HEK293 (cell line): ENCODE measurements around the gene MSANTD2.

Source experiments
- CTCF ChIA-PET: fragments of 350-600 bp; formaldehyde crosslinking; extraction: SDS; loops from one replicate; lab custom pipeline; 2021; ENCODE audit warnings: antibody characterized with exemption; lab: Yijun Ruan, JAX
- POLR2A ChIA-PET: fragments of 300-600 bp; formaldehyde crosslinking; extraction: SDS; loops from one replicate; lab custom pipeline; 2020; ENCODE audit warnings: antibody characterized with exemption, inconsistent platforms; lab: Yijun Ruan, JAX
- H3K27ac ChIP-seq: fragments of 200-500 bp; sonication (Bioruptor generic); 2 replicates; pipeline ENCODE4 v1.5.1; 2014; ENCODE audit warnings: low read depth, low read length, control low read depth, inconsistent platforms; ENCODE audit errors: extremely low read depth
- H3K36me3 ChIP-seq, 2 experiments: fragments of 200-500 bp in 1 of 2; sonication (Bioruptor generic) in 1 of 2; 1 replicate in 1 of 2; 2 replicates in 1 of 2; pipeline ENCODE4 v1.5.1; 2014 to 2017; ENCODE audit warnings: inconsistent platforms in 2 of 2, low read length in 2 of 2; ENCODE audit not compliant: control insufficient read depth in 2 of 2, insufficient read depth in 1 of 2
- H3K4me1 ChIP-seq: fragments of 200-500 bp; sonication (Bioruptor generic); 2 replicates; pipeline ENCODE4 v1.5.1; 2014; ENCODE audit warnings: mild to moderate bottlenecking, low read length, inconsistent platforms; ENCODE audit not compliant: control insufficient read depth, insufficient read depth
- H3K4me3 ChIP-seq: 2 replicates; pipeline ENCODE4 v1.5.1; 2011; ENCODE audit warnings: low read depth, mild to moderate bottlenecking, control low read depth, low read length, moderate library complexity
- H3K9me3 ChIP-seq: fragments of 200-500 bp; sonication (Bioruptor generic); 2 replicates; pipeline ENCODE4 v1.5.1; 2014; ENCODE audit warnings: low read depth, low read length, inconsistent platforms; ENCODE audit not compliant: control insufficient read depth, insufficient read depth
- GLI4 ChIP-seq: fragments of 450-650 bp; formaldehyde crosslinking; IDR thresholded peaks from 2 replicates; pipeline ENCODE4 v1.5.1; 2016; ENCODE audit warnings: missing biosample characterization, missing genetic modification characterization
- IKZF3 ChIP-seq: fragments of 450-650 bp; IDR thresholded peaks from 2 replicates; pipeline ENCODE4 v1.5.0; 2018; ENCODE audit warnings: missing biosample characterization, mild to moderate bottlenecking, missing genetic modification characterization, moderate library complexity
- KLF1 ChIP-seq: fragments of 450-650 bp; formaldehyde crosslinking; IDR thresholded peaks from 2 replicates; pipeline ENCODE4 v1.5.1; 2016; ENCODE audit warnings: missing biosample characterization, missing genetic modification characterization
- KLF9 ChIP-seq: fragments of 450-650 bp; formaldehyde crosslinking; IDR thresholded peaks from 2 replicates; pipeline ENCODE4 v1.5.1; 2016; ENCODE audit warnings: missing biosample characterization, missing genetic modification characterization, low read depth
- MEIS1 ChIP-seq: sonication (generic); formaldehyde crosslinking; IDR thresholded peaks from 2 replicates; pipeline ENCODE4 v1.8.1; 2022; ENCODE audit warnings: missing genetic modification reagents, mild to moderate bottlenecking, borderline replicate concordance
- ZBTB1 ChIP-seq: fragments of 450-650 bp; formaldehyde crosslinking; IDR thresholded peaks from 2 replicates; pipeline ENCODE4 v1.5.1; 2016; ENCODE audit warnings: missing biosample characterization, missing genetic modification characterization
- ZBTB48 ChIP-seq: fragments of 450-650 bp; formaldehyde crosslinking; IDR thresholded peaks from 2 replicates; pipeline ENCODE4 v1.5.1; 2016; ENCODE audit warnings: missing biosample characterization, missing genetic modification characterization
- ZBTB8A ChIP-seq: fragments of 450-650 bp; formaldehyde crosslinking; IDR thresholded peaks from 2 replicates; pipeline ENCODE4 v1.5.1; 2016; ENCODE audit warnings: missing biosample characterization, missing genetic modification characterization
- ZFHX2 ChIP-seq: fragments of 450-650 bp; formaldehyde crosslinking; conservative IDR thresholded peaks from 2 replicates; pipeline ENCODE4 v1.5.1; 2016; ENCODE audit warnings: missing biosample characterization, missing genetic modification characterization
- ZNF140 ChIP-seq: fragments of 450-650 bp; formaldehyde crosslinking; IDR thresholded peaks from 2 replicates; pipeline ENCODE4 v1.5.1; 2016; ENCODE audit warnings: missing biosample characterization, missing genetic modification characterization
- ZNF174 ChIP-seq: fragments of 450-650 bp; formaldehyde crosslinking; IDR thresholded peaks from 2 replicates; pipeline ENCODE4 v1.5.0; 2017; ENCODE audit warnings: missing biosample characterization, mild to moderate bottlenecking, missing genetic modification characterization
- ZNF2 ChIP-seq: fragments of 450-650 bp; formaldehyde crosslinking; IDR thresholded peaks from 2 replicates; pipeline ENCODE4 v1.5.1; 2016; ENCODE audit warnings: missing biosample characterization, missing genetic modification characterization
- ZNF214 ChIP-seq: fragments of 450-650 bp; formaldehyde crosslinking; IDR thresholded peaks from 2 replicates; pipeline ENCODE4 v1.5.1; 2017; ENCODE audit warnings: missing biosample characterization, mild to moderate bottlenecking, missing genetic modification characterization, borderline replicate concordance
- ZNF423 ChIP-seq: fragments of 450-650 bp; formaldehyde crosslinking; IDR thresholded peaks from 2 replicates; pipeline ENCODE4 v1.5.1; 2016; ENCODE audit warnings: missing biosample characterization, missing genetic modification characterization
- ZNF48 ChIP-seq: fragments of 450-650 bp; formaldehyde crosslinking; IDR thresholded peaks from 2 replicates; pipeline ENCODE4 v1.5.1; 2016; ENCODE audit warnings: missing biosample characterization, missing genetic modification characterization
- ZNF521 ChIP-seq: fragments of 450-650 bp; formaldehyde crosslinking; IDR thresholded peaks from 2 replicates; pipeline ENCODE4 v1.5.1; 2017; ENCODE audit warnings: missing biosample characterization, mild to moderate bottlenecking, missing genetic modification characterization
- ZNF530 ChIP-seq: fragments of 450-650 bp; formaldehyde crosslinking; IDR thresholded peaks from 2 replicates; pipeline ENCODE4 v1.5.1; 2016; ENCODE audit warnings: low read depth, missing biosample characterization, missing genetic modification characterization
- ZNF555 ChIP-seq: fragments of 450-650 bp; formaldehyde crosslinking; conservative IDR thresholded peaks from 2 replicates; pipeline ENCODE4 v1.5.1; 2017; ENCODE audit warnings: missing biosample characterization, mild to moderate bottlenecking, missing genetic modification characterization, inconsistent platforms
- ZNF558 ChIP-seq: fragments of 450-650 bp; formaldehyde crosslinking; IDR thresholded peaks from 2 replicates; pipeline ENCODE4 v1.5.1; 2016; ENCODE audit warnings: missing biosample characterization, missing genetic modification characterization
- ZNF560 ChIP-seq: fragments of 450-650 bp; formaldehyde crosslinking; IDR thresholded peaks from 2 replicates; pipeline ENCODE4 v1.5.1; 2017; ENCODE audit warnings: missing biosample characterization, missing genetic modification characterization, borderline replicate concordance
- ZNF571 ChIP-seq: fragments of 450-650 bp; formaldehyde crosslinking; IDR thresholded peaks from 2 replicates; pipeline ENCODE4 v1.5.0; 2017; ENCODE audit warnings: missing biosample characterization, missing genetic modification characterization
- ZNF596 ChIP-seq: fragments of 450-650 bp; IDR thresholded peaks from 2 replicates; pipeline ENCODE4 v1.5.0; 2018; ENCODE audit warnings: missing biosample characterization, mild to moderate bottlenecking, missing genetic modification characterization, moderate library complexity
- ZNF654 ChIP-seq: fragments of 450-650 bp; formaldehyde crosslinking; IDR thresholded peaks from 2 replicates; pipeline ENCODE4 v1.5.1; 2016; ENCODE audit warnings: low read depth, missing biosample characterization, missing genetic modification characterization
- ZNF658 ChIP-seq: fragments of 450-650 bp; formaldehyde crosslinking; IDR thresholded peaks from 2 replicates; pipeline ENCODE4; 2016; ENCODE audit warnings: missing biosample characterization, missing genetic modification characterization
- ZNF791 ChIP-seq: fragments of 450-650 bp; formaldehyde crosslinking; IDR thresholded peaks from 2 replicates; pipeline ENCODE4 v1.5.1; 2016; ENCODE audit warnings: missing biosample characterization, missing genetic modification characterization
- ZSCAN16 ChIP-seq: fragments of 450-650 bp; formaldehyde crosslinking; IDR thresholded peaks from 2 replicates; pipeline ENCODE4 v1.5.1; 2016; ENCODE audit warnings: missing biosample characterization, missing genetic modification characterization
- TF ChIP-seq, protein P1 (sequence below): fragments of 450-650 bp; formaldehyde crosslinking; IDR thresholded peaks from 2 replicates; pipeline ENCODE4 v1.5.1; 2016; ENCODE audit warnings: missing biosample characterization, missing genetic modification characterization, borderline replicate concordance
- TF ChIP-seq, protein P2 (sequence below): fragments of 450-650 bp; formaldehyde crosslinking; optimal IDR thresholded peaks from 2 replicates; pipeline ENCODE3; 2016; ENCODE audit warnings: missing biosample characterization, mild to moderate bottlenecking, missing genetic modification characterization
- TF ChIP-seq, protein P3 (sequence below): fragments of 450-650 bp; formaldehyde crosslinking; IDR thresholded peaks from 2 replicates; pipeline ENCODE4 v1.5.1; 2016; ENCODE audit warnings: missing biosample characterization, missing genetic modification characterization, low read depth
- TF ChIP-seq, protein P4 (sequence below): fragments of 450-650 bp; formaldehyde crosslinking; IDR thresholded peaks from 2 replicates; pipeline ENCODE4 v1.5.1; 2016; ENCODE audit warnings: missing biosample characterization, missing genetic modification characterization

Gene MSANTD2

DNA sequence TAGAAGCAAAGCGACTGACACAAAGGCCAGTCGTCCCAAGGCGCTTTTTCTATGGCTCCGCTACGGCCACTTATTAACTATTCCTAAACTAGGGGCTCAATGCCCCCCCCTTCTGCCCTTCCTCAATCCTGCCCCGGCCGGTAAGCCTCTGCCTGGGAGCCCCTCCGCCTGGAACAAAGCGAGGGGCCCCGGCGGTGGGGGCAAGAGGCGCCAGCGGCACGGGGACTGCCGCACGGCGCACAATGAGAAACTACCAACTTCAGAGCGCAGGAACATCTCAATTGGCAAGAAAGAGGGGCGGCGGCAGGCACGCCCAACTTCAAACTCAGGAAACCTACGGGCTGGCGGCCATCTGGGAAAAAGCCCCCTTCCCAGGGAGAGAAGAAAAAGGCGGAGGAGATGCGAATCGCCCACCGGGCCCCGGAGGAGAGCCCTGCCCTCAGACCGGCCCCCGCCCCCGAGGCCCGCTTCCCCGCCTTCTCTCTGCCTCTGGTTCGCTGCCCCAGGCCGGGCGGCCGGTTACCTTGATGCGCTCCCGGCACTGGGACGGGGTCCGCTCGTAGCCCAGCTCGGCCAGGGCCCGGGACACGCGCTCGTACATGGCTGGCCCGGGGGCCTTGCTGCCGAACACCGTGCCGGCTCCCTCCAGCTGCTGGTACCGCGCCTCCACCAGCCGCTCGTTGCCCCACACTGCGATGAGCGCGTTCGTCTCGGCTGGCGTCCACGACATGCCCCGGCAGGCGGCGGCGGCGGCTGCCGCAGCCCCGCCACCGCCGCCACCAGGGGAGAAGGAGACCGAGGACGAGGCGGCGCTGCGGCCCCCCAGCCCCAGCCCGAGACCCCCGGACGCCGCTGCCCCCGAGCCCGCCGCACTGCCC, 619 bp downstream of the MSANTD2 start:
- no peaks in the 10 kb centered on the region for H3K4me1 ChIP-seq
- H3K27ac ChIP-seq = peak overlapping the region; percentile 92
- no peaks in the 10 kb centered on the region for H3K36me3 ChIP-seq
- CTCF ChIA-PET = interaction anchor here (0.7 to 2.7 kb wide), 15 partner anchors 9 to 156 kb away, joined by 3 to 16 read pairs (median 5); partner anchors contain the start of genes ESAM and NRGN
- POLR2A ChIA-PET = interaction anchor here (0.8 to 2.3 kb wide), 9 partner anchors 14 to 126 kb away, joined by 3 to 14 read pairs (median 5); partner anchors contain the start of genes SIAE and SPA17
- no peaks in the 10 kb centered on the region for H3K9me3 ChIP-seq
- H3K4me3 ChIP-seq = peak overlapping the region; percentile 88
- TF ChIP-seq ZNF654 (tag by site-specific recombination) = no peak
- no peak for TF ChIP-seq ZNF214 (tag by site-specific recombination)
- TF ChIP-seq ZNF530 (tag by site-specific recombination) = no peak
- no peak for TF ChIP-seq ZNF560 (tag by site-specific recombination)
- TF ChIP-seq, protein P1, sequence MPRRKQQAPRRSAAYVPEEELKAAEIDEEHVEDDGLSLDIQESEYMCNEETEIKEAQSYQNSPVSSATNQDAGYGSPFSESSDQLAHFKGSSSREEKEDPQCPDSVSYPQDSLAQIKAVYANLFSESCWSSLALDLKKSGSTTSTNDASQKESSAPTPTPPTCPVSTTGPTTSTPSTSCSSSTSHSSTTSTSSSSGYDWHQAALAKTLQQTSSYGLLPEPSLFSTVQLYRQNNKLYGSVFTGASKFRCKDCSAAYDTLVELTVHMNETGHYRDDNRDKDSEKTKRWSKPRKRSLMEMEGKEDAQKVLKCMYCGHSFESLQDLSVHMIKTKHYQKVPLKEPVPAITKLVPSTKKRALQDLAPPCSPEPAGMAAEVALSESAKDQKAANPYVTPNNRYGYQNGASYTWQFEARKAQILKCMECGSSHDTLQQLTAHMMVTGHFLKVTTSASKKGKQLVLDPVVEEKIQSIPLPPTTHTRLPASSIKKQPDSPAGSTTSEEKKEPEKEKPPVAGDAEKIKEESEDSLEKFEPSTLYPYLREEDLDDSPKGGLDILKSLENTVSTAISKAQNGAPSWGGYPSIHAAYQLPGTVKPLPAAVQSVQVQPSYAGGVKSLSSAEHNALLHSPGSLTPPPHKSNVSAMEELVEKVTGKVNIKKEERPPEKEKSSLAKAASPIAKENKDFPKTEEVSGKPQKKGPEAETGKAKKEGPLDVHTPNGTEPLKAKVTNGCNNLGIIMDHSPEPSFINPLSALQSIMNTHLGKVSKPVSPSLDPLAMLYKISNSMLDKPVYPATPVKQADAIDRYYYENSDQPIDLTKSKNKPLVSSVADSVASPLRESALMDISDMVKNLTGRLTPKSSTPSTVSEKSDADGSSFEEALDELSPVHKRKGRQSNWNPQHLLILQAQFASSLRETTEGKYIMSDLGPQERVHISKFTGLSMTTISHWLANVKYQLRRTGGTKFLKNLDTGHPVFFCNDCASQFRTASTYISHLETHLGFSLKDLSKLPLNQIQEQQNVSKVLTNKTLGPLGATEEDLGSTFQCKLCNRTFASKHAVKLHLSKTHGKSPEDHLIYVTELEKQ (tag by site-specific recombination) = no peak
- TF ChIP-seq ZBTB8A = 0 out of 2 replicates have a peak, but pooled peaks have one; percentile 32
- no peak for TF ChIP-seq ZBTB1 (tag by site-specific recombination)
- no peak; the same call in 1 of the 2 replicates for TF ChIP-seq ZFHX2 (tag by site-specific recombination)
- no peak for TF ChIP-seq ZNF555 (tag by site-specific recombination)
- no peak; the same call in 1 of the 2 replicates for TF ChIP-seq ZNF2
- TF ChIP-seq ZNF596 (tag by site-specific recombination) = no peak
- TF ChIP-seq ZNF558 (tag by site-specific recombination) = no peak
- no peak for TF ChIP-seq ZNF48 (tag by site-specific recombination)
- TF ChIP-seq ZNF571 (tag by site-specific recombination) = no peak
- TF ChIP-seq GLI4 (tag by site-specific recombination) = no peak
- no peak for TF ChIP-seq MEIS1
- no peak for TF ChIP-seq ZNF423
- no peak for TF ChIP-seq ZNF174 (tag by site-specific recombination)
- no peak for TF ChIP-seq ZNF791
- TF ChIP-seq ZNF521 (tag by site-specific recombination) = no peak
- TF ChIP-seq, protein P2, sequence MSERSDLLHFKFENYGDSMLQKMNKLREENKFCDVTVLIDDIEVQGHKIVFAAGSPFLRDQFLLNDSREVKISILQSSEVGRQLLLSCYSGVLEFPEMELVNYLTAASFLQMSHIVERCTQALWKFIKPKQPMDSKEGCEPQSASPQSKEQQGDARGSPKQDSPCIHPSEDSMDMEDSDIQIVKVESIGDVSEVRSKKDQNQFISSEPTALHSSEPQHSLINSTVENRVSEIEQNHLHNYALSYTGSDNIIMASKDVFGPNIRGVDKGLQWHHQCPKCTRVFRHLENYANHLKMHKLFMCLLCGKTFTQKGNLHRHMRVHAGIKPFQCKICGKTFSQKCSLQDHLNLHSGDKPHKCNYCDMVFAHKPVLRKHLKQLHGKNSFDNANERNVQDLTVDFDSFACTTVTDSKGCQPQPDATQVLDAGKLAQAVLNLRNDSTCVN (tag by site-specific recombination) = peak; percentile 84
- TF ChIP-seq ZNF140 (tag by site-specific recombination) = no peak
- TF ChIP-seq, protein P3, sequence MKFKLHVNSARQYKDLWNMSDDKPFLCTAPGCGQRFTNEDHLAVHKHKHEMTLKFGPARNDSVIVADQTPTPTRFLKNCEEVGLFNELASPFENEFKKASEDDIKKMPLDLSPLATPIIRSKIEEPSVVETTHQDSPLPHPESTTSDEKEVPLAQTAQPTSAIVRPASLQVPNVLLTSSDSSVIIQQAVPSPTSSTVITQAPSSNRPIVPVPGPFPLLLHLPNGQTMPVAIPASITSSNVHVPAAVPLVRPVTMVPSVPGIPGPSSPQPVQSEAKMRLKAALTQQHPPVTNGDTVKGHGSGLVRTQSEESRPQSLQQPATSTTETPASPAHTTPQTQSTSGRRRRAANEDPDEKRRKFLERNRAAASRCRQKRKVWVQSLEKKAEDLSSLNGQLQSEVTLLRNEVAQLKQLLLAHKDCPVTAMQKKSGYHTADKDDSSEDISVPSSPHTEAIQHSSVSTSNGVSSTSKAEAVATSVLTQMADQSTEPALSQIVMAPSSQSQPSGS = no peak
- no peak for TF ChIP-seq ZSCAN16 (tag by site-specific recombination)
- no peak for TF ChIP-seq ZBTB48 (tag by site-specific recombination)
- no peak for TF ChIP-seq IKZF3 (tag by site-specific recombination)
- TF ChIP-seq KLF9 (tag by site-specific recombination) = peak; percentile 74
- TF ChIP-seq KLF1 (tag by site-specific recombination) = peak; percentile 60
- TF ChIP-seq, protein P4, sequence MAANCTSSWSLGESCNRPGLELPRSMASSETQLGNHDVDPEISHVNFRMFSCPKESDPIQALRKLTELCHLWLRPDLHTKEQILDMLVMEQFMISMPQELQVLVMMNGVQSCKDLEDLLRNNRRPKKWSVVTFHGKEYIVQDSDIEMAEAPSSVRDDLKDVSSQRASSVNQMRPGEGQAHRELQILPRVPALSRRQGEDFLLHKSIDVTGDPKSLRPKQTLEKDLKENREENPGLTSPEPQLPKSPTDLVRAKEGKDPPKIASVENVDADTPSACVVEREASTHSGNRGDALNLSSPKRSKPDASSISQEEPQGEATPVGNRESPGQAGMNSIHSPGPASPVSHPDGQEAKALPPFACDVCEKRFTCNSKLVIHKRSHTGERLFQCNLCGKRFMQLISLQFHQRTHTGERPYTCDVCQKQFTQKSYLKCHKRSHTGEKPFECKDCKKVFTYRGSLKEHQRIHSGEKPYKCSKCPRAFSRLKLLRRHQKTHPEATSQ (tag by site-specific recombination) = no peak
- TF ChIP-seq ZNF658 (tag by site-specific recombination) = no peak
